ENCODE results near the gene CC2D2B. TPM values are rescaled to one million over a fixed set of nuclear protein-coding genes. Genes with fewer than 3 reads are reported as not detected.

Gene CC2D2B
- total and polyA plus RNA-seq, 2 of the 8 experiments (the other 6 are each of a cell fraction or from before 2014, with no cell fraction given) = 0.09 to 0.71 TPM

DNA sequence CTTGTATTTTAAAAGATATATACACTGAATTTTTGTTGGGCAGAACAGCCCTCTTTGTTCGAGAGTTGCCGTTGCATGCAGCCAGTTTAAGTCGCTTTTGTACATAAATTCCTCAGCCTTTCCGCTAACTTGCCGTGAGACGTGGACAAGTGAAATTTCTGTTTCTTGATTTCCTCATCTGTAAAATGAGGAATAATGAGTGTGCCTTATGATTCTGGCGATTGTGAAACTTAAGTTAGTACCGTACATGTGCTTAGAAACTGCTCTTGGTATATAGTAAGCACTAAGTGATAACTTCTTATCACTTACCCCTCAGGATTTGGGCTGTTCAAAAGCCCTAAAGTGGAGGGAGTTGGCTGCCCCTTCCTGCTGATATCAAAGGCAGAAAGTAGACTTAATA, 137.0 kb downstream of the CC2D2B start:
- H3K23ac ChIP-seq (ENCODE audit: insufficient read length) = no peak overlapping the region
- ChIA-PET CTCF (ENCODE audit: partially characterized antibody) (interaction anchor here (1.8 kb wide), 1 partner anchor 185 kb away, joined by 4 read pairs; no protein-coding TSS in a partner anchor), POLR2A (ENCODE audit: partially characterized antibody) (interaction anchor here (0.9 to 2.9 kb wide), 5 partner anchors 14 to 85 kb away, joined by 3 to 24 read pairs (median 6); partner anchors contain the start of gene ZNF518A)
- no peak overlapping the region for H2BK15ac ChIP-seq (ENCODE audit: low read length)
- H3K4ac ChIP-seq (replicated peaks; ENCODE audit: insufficient read length, low read depth, low read length) = peak overlapping the region; percentile 54
- H2AK5ac ChIP-seq (ENCODE audit: low read depth, low read length) = peak overlapping the region; percentile 65; the same call in 1 of the 2 replicates
- 15% methylated on average over 8 of the region's 8 CpGs; no CpG with 5 or more reads in 1 of the 2 experiments for WGBS, 2 experiments (ENCODE audit: extremely low coverage in 1 of 2, insufficient coverage in 1 of 2, insufficient read length in 1 of 2, insufficient replicate concordance in 2 of 2, low coverage in 1 of 2, low lambda C conversion rate in 2 of 2, missing lambda C conversion rate in 1 of 2)
- no peak overlapping the region for H2BK20ac ChIP-seq (ENCODE audit: low read length)
- peak overlapping the region; percentile 24; the same call in 1 of the 2 replicates for H3K18ac ChIP-seq (ENCODE audit: extremely low read depth, low read length)
- DNase-seq (ENCODE audit: low read depth in 1 of 2, low spot score in 2 of 2) (no peak), FAIRE-seq (no peak)
- H4K8ac ChIP-seq (ENCODE audit: extremely low read depth, insufficient read depth, low read length) = no peak overlapping the region
- H3K27me3 ChIP-seq (replicated peaks in 1 of 4; ENCODE audit: control insufficient read depth in 3 of 4, extremely low read depth in 1 of 4, insufficient read depth in 3 of 4, low read length in 3 of 4) = peaks cover 0 to 9% (median 4%) of the 10 kb centered on the region in 4 experiments; a peak in 5 of 7 replicates
- peak overlapping the region; percentile 76 to 94 for H3K4me2 ChIP-seq (ENCODE audit: insufficient read depth in 1 of 2, low read depth in 2 of 2, low read length in 2 of 2)
- H3K56ac ChIP-seq (replicated peaks; ENCODE audit: insufficient read length, low read depth, low read length) = peak overlapping the region; percentile 50
- peaks cover 11% of the 10 kb centered on the region for H3K23me2 ChIP-seq (ENCODE audit: low read depth, low read length)
- no peaks in the 10 kb centered on the region for H3K79me1 ChIP-seq (ENCODE audit: low read depth, low read length)
- H3K14ac ChIP-seq (ENCODE audit: insufficient read length) = no peak overlapping the region
- no peak overlapping the region for H4K5ac ChIP-seq (ENCODE audit: insufficient read length, low read depth, low read length)
- H2AFZ ChIP-seq (ENCODE audit: low read length) = no peak overlapping the region
- no peak overlapping the region for H3K27ac ChIP-seq (ENCODE audit: low read depth, low read length)
- H3K9me3 ChIP-seq (ENCODE audit: insufficient read depth in 2 of 2, low read depth in 1 of 2, low read length in 1 of 2) = 0 out of 4 replicates have a peak, but pooled peaks cover 0 to 3% of the 10 kb centered on the region in 2 experiments
- H3K4me1 ChIP-seq (replicated peaks in 1 of 4; ENCODE audit: control insufficient read depth in 3 of 4, insufficient read depth in 4 of 4, low read length in 3 of 4) = no peaks in the 10 kb centered on the region
- H3K79me2 ChIP-seq (ENCODE audit: control insufficient read depth in 1 of 2, insufficient read depth in 2 of 2, low read length in 2 of 2) = peaks cover 10 to 59% of the 10 kb centered on the region in 2 experiments
- H4K91ac ChIP-seq (replicated peaks; ENCODE audit: insufficient read length, low read length) = peak overlapping the region; percentile 25
- H3K4me3 ChIP-seq (ENCODE audit: extremely low read depth in 1 of 4, insufficient read depth in 2 of 4, low read depth in 3 of 4, low read length in 4 of 4) = peak overlapping the region; percentile 81 to 96 (median 85)
- H3K36me3 ChIP-seq (ENCODE audit: control insufficient read depth in 2 of 4, insufficient read depth in 4 of 4, low read length in 3 of 4) = peaks cover 0 to 14% (median 3%) of the 10 kb centered on the region in 4 experiments; a peak in 4 of 8 replicates
- H2BK5ac ChIP-seq (ENCODE audit: low read depth, low read length) = no peak overlapping the region
- H3K9ac ChIP-seq (replicated peaks in 1 of 4; ENCODE audit: extremely low read depth in 1 of 4, low read depth in 3 of 4, low read length in 3 of 4) = peak overlapping the region in 3 of 4 experiments; percentile 84 to 95 (median 91); a peak in 4 of 7 replicates
- H2BK120ac ChIP-seq (replicated peaks; ENCODE audit: low read depth, low read length) = peak overlapping the region; percentile 38
- H4K20me1 ChIP-seq (replicated peaks in 1 of 2; ENCODE audit: control insufficient read depth in 1 of 2, insufficient read depth in 2 of 2, low read length in 2 of 2) = peaks cover 4 to 7% of the 10 kb centered on the region in 2 experiments
- H2BK12ac ChIP-seq (ENCODE audit: low read depth, low read length) = peak overlapping the region; percentile 30; the same call in 1 of the 2 replicates

All from H1 (cell line).